Measurements from ENCODE around the gene SIRT2.
"Not testable (repeated sequence)": the region's sequence is repeated elsewhere in the genome, so short reads cannot be mapped to it uniquely, and the experiment has no call there.

SIRT2 gene

GRCh38 chr19:38894968-38895367, 4.5 kb downstream of the SIRT2 start:
- no peak for DNase-seq

DNA sequence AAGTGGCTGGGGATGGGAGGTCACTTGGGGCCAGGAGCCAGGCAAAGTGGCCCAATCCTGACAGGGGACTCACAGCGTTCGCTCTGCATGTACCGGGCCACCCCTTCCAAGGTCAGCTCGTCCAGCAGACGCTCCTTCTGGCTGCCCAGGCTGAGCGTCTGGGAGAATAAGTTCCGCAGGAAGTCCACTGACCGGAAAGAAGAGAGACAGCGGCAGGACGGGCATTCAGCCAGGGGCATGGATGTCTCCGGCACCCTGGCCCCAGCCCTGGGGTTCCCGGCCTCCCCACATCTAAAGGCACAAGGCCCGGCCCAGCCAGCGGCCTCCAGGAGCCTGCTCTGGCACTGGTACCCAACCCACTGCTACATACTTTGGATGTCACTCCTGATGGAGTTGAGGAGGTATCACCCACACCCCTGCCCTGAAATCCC, 6.1 kb downstream of the SIRT2 start:
- DNase-seq: no peak

GRCh38 chr19:38892841-38893240, 6.6 kb downstream of the SIRT2 start:
- no peak for DNase-seq

DNA sequence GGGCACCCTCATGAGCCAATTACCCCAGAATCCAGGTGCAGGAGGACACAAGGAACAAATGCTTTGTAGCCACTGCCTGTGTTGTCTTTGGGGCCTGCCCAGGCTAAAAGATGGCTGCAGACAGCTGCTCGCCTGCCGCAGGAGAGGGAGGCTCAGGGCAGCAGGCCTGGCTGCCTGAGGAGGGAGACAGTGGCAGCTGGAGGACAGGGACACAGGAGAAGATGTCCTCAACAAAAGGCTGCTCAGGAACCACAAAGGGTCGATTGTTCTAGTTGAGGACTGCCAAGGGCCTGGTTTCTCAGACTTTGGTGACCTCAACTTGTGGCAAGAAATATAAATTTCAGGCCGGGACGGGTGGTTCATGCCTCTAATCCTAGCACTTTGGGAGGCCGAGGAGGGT, 7.6 kb downstream of the SIRT2 start:
- no peak for DNase-seq

DNA sequence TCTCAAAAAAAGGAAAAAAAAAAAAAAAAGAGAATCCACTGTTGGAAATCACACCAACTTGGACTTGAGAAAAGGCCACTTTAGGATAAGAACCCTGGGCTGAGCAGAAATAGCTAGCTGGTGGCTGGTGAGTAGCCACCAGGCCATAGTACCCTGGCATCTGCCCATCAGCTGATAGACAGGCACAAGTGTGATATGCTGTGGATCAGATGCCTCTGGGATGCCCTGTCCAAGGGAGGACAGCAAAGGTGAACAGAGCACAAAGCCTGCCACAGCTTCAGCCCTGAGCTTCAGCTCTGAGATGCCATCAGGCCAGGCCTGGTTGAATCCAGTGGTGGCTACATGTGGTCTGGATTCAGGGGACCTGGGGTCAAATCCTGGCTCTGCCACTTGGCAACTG, 8.7 kb downstream of the SIRT2 start:
- DNase-seq: no peak

- DNase-seq: no peak
Measured at GRCh38 chr19:38889803-38890202, 9.6 kb downstream of the SIRT2 start.

DNA sequence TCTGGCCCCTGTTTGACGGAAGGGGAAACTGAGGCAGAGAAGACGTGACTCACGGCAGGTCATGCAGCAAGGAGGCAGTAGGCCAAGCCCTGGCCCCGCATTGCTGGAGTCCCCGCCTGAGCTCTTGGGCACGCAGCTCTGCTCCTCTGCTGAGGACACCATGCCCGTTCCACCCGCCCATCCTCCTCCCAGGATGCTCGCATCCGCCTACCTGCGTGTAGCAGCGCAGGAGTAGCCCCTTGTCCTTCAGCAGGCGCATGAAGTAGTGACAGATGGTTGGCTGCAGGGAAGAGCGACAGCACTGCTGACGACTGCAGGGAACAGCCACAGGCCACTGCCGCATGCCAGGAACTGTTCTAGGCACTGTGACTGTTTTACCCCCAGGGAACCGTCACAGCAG, 10.5 kb downstream of the SIRT2 start:
- no peak for DNase-seq

DNA sequence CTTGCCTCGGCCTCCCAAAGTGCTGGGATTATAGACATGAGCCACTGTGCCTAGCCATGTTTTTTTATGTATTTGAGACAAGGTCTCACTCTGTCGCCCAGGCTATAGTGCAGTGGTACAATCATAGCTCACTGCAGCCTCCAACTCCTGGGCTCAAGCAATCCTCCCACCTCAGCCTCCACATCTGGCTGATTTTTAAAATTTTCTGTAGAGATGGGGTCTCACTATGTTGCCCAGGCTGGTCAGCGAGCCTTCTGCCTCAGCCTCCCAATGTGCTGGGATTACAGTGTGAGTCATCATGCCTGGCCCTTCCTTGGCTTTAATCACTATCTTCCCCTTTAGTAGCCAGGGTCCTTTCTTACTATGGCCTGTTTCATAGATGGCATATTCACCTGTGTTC, 14.7 kb downstream of the SIRT2 start:
- not testable (repeated sequence) for DNase-seq

GRCh38 chr19:38883286-38883685, 16.1 kb downstream of the SIRT2 start:
- DNase-seq: no peak

DNA sequence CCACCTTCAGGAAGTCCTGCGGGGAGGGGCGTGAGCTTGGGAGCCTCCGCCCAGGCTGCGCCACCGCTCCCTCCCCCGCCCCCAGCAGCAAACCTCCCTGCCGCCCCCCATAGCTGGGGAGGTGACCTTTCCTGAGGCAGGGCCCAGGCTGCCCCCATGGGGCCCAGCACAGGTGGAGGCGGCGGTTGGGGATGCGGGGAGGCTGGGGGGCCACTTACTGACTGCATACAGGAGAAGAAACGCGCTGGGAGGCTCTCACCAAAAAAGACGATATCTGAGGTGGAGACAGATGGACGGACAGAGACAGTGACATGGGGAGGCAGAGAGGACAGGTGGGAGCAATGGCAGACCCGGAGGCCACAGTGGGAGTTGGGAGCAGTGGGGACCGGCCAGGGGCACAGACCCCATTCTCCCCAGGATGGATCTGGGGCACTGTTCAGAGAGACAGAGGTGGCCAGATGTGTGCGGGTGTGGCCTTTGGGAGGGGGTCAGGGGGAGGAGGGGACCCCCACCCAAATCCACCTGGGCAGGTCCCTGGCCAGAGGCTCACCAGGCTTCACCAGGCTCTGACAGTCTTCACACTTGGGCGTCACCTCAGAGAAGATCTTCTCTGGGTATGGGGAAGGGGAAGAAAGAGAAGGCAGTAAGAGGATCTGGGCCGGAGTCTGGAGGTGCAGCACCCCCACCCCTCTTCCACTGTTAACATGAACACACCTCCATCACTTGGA, 18.4 kb downstream of the SIRT2 start:
- no peak for DNase-seq

DNA sequence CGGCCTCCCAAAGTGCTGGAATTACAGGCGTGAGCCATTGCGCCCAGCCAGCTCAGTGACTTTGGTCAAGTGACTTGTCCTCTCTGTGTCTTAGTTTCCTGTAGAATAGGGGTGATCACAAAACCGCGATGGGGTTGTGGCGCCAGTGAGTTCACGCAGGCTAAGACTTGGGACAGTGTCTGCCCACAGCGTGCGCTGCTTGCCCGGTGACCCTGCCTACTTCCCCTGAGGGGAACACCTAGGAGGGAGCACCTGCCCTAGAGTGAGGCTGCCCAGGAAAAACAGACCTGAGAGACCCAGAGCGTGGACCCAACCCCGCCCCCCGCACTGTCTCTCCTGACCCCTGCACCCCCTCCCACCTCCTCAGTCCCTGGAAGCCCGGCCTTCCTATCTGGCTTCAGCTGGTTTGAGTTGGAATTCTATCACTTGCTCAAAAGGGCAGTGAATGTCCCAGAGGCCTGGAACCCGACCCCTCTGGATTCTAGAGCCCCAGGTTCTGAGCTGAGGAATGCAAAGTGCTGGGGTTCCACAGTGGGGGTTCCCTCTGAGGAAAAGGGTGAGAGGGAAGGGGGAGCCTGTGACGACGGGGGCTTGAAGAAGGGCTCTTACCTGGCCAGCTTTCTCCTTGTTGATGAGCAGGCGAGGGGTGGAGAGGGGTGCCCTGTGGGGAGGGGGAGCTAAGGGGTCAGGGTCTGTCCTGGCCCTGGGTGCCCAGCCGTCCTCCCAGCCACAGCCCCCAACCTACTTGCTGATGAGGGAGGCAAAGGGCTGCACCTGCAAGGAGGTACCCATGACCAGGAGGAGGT, 19.1 kb downstream of the SIRT2 start:
- DNase-seq: no peak

DNA sequence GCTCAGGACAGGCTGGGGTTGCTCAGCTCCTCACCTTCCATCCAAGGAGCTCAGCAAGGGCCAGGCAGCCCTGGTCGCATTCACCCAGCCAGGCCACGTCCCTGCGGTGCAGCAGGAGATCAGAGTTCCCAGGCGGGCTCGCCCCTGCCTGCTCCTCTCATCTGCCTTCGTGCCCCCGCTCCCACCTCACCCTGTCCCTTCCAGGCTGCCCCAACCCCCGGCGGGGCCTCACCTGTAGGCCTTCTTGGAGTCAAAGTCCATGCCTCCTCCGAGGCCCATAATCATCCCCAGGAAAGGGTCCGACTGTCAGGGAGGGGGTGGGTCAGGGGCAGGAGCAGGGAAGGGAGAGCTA, 20.0 kb downstream of the SIRT2 start:
- DNase-seq: no peak

GRCh38 chr19:38878575-38879399, 20.6 kb downstream of the SIRT2 start:
- no peak for DNase-seq

DNA sequence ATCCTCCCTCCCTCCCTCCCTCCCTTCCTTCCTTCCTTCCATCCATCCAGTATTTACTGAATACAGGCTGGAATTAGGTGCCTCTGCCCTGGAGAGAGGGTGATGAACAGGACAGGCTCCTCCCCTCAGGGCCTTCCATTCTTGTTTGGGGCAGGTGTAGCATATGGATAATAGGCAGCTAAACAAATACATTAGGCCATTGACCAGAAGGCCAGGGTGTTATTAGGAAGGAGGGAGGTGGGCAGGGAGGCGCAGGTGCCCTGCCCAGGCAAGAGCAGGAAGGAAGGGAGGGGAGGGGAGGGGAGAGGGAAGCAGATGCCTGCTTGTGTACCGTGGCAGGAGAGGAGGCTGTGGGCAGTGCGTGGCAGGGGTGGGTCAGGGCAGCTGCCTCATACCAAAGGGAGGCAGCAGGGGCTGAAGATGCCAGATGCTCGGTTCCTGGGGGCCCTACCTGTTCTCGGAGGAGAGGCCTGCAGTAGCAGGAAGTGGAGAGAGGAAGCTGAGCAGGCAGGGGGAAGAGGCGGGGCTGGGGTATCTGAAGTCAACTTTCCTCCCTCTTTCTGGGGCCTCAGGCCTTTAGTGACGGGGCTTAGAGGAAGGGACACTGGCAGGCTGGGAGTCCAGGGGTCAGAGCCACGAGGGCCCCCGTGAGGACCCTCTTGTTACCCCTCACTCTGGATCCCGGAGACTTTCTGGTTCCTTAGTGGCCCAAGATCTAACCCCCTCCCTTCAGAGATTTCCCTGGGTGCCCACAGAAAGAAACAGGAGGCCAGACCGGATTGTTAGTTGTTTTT, 21.4 kb downstream of the SIRT2 start, which contains the start of gene RINL:
RINL (minus strand) TSS at position 495 of the 794 bp plus-strand sequence. CDS start 1,533 bp downstream, outside the sequence.
- DNase-seq: peak; percentile 62

DNA sequence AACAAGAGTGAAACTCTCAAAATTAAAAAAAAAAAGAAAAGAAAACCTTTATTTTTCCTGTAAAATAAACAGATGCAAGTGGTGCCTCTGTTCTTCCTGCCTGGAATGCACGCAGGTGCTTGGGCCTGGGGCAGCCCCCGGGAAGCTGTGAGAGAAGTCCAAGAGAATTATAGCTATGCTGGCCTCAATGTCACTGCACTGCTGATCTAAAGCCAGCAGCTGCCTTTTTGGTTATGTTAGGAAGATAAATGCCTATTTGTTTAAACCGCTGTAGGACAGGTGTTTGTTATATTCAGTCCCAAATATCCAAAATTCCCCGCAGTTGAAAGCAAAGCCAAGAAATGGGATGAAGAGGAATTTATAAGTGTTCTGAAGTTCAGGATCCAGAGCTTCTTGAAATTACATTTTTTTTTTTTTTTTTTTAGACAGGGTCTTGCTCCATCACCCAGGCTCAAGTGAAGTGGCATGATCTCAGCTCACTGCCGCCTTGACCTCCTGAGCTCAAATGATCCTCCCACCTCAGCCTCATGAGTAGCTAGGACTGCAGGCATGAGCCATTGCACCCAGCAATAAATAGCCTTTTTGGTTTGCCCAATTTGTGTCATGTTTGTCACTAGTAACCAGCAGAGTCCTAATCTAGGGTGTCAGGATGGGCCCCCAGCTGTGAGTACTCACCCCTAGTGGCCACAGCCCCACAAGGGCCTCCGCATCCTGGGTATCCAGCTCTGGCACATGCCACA, 23.6 kb downstream of the SIRT2 start:
- no peak for DNase-seq

- DNase-seq: not testable (repeated sequence)
Measured at GRCh38 chr19:38873400-38873799, 26.0 kb downstream of the SIRT2 start.

- DNase-seq: no peak
Measured at GRCh38 chr19:38870612-38871011, 28.8 kb downstream of the SIRT2 start.

DNA sequence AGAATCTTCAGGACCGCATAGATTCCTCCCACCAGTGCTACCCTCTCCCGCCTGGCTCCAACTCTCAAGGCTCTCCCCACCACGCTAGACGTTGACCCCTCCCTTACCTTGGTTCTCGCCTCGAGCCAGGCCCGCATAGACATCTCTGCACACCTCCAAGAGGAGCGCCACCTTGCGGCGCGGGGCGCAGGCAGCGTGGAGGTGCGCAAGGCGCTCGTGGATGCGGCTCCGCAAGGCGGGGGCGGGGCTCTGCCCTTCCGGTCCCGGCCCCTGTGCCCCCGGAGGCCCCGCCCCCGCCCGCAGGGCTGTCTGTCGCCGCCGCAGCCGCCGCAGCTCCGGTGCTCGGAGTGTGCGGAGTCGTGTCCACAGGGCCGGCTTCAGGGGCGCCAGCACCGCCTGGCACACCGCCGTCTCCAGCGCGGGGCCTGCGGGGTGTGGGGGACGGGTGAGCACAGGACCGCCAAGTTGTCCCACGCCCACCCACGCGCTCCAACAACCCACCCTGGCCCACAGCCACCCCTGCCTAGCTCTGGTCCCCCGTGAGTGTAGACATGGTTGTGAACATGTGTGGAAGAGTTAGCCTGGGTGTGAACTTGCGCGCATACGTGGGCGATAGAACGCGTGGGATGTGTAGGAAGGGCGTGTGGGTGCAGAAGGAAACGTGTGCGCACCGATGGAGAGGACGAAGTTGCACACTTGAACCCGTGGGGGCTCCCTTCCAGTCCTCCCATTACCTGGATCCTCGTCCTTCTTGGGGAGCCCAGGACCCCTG, 29.4 kb downstream of the SIRT2 start:
- peak; percentile 91 for DNase-seq

DNA sequence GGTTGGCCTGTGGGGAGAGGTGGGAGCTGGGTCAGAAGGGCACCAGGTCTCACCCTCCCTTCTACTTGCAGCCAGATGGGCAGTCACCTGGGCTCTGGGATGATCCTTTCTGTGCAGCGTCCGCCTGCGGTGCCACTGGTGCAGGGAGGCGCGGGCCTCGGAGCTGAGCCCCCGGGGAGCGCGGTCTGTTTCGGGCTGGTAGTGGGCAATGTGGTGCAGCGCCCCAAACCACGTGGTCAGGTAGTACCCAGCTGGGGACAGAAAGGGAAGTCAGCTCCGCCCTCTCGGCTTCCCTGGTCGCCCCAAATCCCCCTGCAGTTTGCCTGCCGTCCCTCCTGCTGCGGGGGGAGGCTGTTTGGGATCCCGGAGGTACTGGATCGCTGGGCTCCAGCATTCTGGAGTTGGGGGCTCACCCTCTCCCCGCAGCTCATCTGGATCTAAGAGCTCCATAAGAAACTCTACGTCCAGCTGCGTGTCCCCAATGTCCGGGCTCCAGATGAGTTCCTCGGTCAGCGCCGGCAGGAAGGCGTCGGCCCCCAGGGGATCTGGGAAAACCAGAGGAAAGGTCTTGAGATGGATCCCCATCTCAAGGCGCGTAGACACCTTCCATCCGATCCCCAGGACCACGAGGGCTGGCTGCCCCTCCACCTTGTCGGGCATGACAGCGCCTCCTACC, 30.1 kb downstream of the SIRT2 start:
- no peak for DNase-seq

DNA sequence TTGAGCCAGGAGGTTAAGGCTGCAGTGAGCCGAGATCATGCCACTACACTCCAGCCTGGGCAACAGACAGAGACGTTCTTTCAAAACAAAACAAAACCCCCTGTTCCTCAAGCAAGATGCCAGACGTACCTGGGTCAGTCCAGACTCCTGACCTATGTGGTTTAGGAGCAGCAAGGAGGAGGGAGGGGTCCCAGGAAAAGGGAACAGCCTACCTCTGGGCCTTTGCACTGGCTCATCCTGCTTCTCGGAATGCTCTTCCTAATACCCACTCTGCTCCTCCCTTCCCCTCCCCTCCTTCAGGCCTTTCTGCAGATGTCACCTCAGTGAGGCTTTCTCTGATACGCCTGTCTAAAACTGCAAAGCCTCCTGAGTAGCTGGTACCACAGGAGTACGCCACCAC, 30.9 kb downstream of the SIRT2 start:
- no peak for DNase-seq

All from effector CD4-positive, alpha-beta T cell (primary cell).